NCI-H524 treated with DMSO at 0.1 percent for 48 hours (cell line): ENCODE data around the gene ITPKA.

Source experiments
- DNase-seq: peaks from one replicate; lab custom pipeline; 2025; lab: John Stamatoyannopoulos, UW

Gene ITPKA

DNA sequence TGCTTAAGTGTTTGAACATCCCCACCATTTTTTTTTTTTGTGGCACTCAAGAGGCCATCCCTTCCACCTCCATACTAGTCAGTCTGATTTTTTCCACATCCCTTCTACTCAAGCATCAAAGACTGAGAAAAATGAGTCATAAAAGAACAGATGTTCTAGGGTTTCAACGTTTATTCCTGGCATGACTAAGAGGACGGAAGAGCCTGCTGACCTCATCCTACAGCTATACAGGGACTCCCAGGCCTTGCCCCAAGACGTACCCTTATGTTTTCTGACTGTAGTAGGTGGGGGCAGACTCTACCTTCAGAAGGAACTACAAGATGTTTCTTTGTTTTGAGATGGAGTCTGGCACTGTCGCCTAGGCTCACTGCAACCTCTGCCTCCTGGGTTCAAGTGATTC, 3.3 kb upstream of the ITPKA start:
- DNase-seq, result peak; percentile 13

DNA sequence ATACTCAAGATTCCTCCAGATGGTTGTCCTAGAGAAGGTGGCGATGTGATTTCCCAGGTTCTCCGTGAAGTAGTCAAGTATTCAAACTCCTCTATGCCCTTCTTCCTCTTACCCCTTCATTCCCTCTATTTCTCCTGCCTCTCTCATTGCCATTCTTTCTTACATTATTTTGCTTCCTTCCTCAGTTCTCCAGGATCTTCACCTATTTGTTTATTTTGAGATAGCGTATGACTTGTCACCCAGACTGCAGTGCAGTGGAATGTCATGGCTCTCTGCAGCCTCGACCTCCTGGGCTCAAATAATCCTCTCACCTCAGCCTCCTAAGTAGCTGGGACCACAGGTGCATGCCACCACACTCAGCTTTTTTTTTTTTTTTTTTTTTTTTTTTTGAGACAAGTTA, 1.8 kb upstream of the ITPKA start:
- DNase-seq, result no peak

DNA sequence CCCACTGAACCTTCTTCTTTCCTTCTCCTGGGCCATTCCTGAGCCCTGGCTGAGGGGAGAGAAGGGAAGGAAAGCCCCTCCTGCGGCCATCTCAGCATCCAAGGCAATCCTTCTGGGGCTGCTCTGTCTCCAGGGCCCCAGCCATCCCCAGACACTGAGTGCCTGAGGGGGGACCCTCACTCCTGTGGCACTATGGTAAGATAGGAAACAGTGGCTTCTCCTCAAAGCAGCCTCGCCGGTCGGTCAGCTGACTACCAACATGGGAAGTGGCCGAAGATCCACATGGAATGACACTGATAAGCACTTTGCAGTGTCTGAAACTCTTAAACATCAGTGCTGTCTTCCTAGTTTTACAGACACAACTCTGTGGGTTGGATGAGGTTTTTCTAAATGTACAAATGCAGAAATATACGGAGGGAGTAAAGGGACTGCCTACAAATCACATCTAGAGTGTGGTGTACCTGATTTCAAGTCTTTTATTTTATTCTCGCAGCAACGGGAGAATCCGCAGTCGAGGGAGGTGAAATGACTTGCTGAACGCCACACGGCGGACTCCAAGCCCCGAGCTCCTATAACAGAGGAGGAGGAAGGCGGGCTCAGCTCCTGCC, 973 bp upstream of the ITPKA start:
- peak; percentile 12 for DNase-seq

DNA sequence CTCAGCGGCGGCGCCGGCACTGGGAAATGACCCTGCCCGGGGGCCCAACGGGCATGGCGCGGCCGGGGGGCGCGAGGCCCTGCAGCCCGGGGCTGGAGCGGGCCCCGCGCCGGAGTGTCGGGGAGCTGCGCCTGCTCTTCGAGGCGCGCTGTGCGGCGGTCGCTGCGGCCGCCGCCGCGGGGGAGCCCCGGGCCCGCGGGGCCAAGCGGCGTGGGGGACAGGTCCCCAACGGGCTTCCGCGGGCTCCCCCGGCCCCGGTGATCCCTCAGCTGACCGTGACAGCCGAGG, 172 bp downstream of the ITPKA start:
- DNase-seq, result no peak

DNA sequence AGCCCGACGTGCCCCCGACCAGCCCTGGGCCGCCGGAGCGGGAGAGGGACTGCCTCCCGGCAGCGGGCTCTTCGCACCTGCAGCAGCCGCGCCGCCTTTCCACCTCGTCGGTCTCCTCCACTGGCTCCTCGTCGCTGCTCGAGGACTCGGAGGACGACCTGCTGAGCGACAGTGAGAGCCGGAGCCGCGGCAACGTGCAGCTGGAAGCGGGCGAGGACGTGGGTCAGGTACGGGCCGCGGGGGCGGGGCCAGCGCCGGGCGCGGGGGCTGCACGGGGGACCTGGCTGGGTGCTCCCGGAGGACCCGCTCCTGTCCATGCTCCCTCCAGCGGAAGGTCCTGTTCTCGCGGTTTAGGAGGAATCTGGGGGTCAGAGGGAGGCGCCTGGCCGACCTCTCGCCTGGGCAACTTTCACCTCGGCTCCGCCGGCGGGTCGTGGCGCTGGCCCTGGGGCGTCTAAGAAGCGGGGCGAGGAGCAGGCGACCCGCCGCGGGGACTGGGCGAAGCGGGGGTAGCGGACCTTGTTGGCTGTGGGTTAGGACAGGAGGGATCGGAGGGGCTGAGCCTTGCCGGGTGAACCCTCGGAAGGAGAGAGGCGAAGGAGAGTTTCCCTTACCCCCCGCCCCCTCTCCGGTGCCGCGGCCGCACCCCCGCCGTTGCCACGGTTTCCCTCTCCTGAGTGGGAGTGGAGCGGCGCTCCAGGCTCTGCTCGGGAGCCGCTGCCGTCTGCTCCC, 682 bp downstream of the ITPKA start:
- DNase-seq, result no peak

DNA sequence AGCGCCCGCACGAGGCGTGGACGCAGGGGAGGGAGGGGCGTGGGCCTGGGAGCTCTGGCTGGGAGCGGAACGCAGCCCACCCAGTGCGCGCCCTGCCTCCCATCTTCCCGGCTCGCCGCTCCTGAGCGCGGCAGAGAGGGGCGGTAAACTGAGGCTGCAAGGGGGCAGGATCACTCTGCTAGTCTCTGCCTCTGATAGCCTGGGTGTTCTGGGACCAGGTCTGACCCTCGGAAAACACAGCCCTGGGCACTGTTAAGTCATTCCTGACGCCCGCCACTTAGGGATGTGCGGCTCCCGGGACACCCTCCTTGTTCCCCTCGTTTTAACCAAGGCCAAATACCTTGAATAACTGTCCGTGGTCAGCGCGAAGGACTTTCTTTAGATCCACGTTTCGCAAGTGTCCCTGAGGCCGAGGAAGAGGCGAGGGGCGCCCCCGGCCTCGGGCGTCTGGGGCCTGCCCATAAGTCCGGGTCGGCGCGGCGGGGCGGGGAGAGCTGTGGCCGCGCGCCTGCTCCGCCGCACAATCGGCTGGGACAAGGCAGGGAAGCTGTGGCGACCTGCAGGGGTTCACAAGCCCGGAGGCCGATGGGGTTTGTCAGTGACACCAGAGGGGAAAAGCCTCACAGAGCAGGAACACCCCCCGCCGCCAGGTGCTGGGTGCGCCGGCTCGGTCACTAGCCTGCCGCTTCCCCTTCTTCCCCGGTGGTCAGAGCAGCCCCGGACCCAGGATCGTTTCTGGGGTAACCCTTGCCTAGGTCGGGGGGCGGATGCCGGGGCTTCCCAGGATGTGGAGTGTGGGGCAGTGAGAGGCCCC, 1.5 kb downstream of the ITPKA start:
- no peak for DNase-seq

DNA sequence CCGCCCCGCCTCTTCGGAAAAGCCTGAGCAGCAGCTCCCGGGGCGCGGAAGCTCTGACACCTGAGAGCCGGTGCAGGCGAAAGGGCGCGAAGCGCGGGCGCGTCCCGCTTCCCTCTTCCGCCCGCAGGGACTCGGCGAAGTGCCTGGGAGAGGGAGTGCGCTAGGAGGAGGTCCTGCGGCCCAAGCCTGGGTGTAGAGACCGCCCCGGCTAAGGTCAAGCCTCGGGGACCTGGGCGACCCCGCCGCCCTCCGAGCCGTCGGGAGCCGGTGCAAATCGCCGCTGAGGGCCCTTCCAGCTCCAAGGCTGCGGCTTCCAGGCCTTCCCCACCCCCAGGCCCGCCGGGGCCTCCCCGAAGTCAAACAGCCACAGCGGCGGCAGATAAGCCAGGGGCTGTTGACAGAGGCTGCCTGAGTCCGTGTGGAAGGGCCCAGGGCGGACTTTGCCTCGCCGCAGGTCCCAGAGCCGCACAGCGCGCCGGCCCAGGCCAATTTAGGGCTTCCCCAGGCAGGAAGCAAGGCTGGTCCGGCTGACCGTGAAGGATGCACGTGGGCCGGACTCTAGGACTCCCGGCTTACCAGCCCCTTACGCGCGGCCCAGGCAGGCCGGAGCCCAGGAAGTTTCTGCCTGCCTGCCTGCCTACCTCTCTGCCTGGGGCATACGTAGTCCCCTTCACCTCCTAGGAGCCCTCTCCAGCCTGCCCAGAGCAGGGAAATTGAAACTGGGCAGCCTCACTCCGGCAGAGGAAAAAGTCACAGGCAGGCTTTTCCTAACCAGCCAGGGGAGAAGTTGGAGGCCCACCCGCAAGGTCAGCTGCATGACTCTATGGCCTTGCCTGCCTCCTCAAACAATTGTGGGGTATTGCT, 2.3 kb downstream of the ITPKA start:
- DNase-seq, result no peak

DNA sequence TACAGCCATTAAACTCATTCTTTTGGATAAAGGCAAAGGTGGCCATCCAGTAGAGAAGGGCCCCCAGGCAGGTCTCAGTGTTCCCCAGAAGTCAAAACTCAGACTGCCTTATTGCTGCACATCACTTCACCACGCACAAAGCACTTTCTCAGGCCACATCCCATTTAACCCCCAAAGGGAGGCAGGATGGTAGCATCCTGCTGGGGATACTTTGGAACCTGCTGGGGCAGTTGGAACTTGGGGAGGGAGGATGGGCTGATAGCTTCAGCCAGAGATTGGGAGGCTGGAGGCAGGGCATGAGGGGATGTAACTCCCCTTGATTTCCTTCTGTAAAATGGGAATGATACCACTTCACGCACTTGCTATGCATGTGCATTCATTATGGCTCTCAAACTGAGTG, 5.0 kb downstream of the ITPKA start:
- no peak for DNase-seq

DNA sequence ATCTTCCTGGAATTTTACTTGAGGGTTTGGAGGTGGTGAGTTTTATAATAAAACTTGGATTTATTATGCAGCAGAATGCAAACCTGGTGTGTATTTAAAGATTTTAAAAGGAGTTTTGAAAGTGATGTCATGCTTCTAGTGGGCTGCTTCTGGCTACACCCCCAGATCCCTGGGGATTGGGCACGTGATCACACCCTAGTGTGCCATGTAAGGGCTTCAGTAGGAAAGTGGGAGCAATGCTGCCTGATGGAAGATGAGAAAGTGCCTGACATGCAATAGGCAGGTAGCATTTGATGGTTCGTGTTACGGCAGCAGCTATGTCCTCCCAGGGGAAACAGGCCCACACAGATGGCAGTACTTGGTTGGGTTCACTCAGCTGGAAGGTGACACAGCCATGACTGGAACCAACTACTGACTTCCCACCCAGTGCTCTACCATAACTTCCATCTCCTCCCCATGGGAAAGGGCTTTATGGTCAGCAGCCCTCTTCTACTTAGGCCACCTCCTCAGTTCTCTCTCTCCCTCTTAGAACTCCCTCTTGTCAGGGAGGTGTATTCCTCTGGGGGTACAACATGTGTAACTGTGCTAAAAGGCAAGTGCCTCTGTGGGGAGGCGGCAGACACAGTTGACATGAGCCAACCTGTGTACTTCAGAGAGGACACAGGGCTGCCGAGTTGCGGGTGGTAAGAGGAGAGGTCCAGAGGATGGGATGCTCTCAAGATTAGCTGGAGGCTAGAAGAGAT, 5.6 kb downstream of the ITPKA start:
- no peak for DNase-seq

DNA sequence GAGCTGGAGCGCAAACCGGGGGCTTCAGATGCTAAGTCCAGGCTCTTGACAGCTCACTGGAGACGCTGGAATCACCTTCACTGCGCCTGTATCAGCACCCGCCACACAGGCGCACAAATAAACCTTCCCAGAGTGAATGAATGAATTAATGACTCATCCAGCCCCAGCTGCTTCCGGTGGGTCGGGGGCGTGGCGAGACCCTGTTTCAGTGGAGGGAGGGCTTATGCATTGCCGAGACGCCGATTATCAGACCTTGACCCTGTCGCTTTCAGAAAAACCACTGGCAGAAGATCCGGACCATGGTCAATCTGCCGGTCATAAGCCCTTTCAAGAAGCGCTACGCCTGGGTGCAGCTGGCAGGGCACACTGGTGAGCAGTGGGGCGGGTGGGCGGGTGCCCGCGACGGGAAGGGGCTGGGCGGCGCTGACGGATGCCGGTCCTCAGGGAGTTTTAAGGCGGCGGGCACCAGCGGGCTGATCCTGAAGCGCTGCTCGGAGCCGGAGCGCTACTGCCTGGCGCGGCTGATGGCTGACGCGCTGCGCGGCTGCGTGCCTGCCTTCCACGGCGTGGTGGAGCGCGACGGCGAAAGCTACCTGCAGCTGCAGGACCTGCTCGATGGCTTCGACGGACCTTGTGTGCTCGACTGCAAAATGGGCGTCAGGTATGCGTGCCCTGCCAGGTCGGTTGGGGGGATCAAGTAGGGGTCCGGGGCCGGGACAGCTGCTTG, 7.7 kb downstream of the ITPKA start:
- peak; percentile 5 for DNase-seq

DNA sequence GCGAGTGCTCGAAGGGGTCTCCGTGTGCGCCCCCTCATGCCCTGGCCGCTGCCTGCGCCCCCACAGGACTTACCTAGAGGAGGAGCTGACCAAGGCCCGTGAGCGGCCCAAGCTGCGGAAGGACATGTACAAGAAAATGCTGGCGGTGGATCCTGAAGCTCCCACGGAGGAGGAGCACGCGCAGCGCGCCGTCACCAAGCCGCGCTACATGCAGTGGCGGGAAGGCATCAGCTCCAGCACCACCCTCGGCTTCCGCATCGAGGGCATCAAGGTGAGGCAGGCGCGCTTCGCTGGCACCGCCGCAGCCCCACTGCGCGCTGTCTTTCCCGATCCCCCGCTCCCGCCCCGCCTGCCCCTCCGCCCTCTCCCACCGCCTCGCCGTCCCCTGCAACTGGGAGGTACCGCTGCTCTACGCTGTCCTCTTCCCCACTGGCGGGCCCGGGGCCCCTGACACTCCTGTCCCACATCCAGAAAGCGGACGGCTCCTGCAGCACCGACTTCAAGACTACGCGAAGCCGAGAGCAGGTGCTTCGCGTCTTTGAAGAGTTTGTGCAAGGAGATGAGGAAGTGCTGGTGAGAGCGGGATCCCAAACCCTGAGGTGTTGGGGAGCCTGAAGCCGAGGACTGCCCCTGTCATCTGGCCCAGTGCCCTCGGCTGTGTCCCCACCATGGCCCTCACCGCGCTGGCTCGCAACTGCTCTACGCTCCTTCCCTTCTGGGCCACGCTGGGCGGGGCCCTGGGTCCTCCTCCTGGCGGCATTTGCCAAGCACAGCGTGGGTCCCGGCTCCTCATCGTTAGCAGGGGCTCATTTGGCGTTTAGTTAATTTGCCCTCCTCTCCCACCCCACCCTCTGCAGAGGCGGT, 8.5 kb downstream of the ITPKA start:
- no peak for DNase-seq

DNA sequence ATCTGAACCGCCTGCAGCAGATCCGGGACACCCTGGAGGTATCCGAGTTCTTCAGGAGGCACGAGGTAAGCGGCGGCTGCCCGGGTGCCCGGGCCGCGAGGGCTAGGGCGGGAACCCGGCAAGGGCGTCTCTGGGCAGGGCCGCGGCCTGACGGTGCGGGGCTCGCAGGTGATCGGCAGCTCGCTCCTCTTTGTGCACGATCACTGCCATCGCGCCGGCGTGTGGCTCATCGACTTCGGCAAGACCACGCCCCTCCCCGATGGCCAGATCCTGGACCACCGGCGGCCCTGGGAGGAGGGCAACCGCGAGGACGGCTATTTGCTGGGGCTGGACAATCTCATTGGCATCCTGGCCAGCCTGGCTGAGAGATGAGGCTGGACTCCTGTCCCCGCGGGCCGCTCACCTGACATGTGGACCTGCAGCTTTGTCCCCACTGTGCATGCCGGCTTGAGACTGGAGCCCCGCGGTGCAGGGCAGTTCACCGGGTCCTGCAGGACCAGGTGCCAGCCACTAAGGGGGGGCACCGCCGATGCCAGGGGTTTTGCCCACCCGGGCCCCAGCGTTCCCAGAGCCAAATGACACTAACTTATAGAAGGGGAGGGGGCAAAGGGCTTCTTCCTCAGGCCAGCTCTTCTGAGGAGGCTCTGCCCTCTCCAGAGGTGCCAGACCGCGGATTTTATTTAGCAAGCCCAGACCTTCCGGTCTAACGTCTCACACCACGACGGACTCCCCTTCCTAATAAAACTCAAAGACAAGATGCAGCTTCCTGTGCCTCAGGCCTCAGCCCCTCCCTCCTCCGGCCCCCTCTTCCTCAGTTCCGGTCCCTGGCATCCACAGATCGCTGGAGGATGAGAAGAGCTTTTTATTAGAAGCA, 9.4 kb downstream of the ITPKA start:
- DNase-seq, result no peak

DNA sequence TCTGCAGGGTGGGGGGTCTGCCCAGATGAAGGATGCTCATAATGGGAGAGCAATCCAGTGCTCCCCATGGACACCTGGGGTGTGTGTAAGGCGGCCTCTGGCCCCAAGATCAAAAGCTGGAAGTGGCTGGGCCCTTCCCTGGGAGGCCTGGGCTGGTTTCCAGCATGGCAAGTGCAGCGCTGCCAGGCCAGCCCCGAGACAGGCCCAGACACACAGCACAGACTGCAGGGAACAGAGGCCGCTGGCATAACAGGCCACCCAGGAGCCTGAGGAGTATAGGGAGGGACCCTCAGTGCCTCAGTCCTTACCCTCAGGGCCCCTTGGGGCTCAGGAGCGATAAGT, 10.0 kb downstream of the ITPKA start:
- no peak for DNase-seq

DNA sequence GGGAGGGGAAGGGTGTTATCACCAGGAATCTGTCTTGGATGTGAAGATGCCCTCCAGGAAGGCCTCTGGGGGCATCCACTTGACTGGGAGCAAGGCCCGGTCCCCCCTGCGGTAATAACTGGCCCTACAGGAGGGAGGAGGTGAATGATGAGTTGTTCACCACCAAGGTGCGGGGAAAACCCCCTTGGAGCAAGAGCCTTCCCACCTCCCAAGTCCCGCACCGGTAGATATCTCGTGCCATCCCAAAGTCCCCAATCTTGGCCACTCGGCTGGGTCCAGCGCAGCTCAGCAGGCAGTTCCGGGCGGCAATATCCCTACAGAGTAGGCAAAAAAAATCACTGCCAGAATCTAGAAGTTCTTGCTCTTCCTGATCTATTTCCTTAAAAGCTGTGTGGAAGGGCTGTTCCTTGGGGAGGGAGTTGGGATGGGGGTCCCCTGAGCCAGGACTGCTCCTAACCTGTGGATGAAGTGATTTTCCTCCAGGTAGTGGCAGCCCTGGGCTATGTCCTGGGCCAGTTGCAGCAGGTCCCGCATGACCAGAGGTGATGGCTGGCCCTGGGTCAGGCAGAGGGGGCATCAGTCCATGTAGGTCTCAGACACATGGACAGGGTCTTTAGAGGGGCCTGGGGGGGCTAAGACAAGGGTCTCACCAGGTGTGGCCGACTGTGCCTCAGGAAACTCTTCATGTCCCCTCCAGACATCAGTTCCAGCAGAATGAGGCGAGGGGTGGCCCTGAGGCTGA, 11.2 kb downstream of the ITPKA start:
- DNase-seq, result no peak

DNA sequence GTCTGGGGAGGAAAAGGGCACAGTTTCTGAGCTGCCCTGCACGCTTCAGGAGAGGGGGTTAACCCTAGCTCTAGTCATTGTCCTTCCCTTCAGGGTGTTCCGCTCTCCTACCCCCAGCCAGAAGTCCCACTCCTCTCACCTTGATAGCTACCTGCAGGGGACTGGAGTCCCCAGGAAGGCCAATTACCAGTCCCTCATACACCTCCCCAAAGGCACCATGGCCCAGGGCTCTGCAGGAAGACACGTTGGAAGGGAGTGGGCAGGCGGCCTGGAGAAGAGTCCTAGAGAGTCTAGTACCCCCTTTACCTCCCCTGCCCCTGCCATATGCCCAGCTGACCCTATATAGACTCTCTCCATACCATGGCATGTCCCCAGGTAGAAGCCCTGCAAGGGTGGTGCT, 12.1 kb downstream of the ITPKA start:
- DNase-seq, result no peak

DNA sequence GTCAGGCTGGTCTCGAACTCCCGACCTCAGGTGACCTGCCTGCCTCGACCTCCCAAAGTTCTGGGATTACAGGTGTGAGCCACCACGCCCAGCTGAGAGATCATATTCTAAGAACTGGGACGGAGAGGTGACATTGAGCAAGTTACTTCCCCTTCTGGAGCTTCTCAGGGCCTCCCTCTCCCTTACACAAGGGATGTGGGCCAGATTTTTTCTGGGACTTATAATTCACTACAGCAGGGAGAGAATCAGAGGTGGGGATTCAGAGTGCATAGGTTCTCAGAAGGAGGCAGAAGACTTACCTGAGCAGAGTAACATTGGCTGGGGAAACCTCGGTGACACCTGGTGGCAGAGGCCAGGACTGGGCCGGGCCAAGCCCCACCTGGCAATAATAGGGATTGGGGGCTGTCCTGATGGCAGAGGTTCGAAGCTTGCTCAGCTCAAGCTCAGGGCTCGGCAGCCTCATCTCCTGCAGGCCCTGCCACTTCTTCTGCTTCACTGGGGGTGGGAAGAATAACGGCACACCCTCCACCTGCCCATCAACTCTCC, 13.2 kb downstream of the ITPKA start:
- no peak for DNase-seq

DNA sequence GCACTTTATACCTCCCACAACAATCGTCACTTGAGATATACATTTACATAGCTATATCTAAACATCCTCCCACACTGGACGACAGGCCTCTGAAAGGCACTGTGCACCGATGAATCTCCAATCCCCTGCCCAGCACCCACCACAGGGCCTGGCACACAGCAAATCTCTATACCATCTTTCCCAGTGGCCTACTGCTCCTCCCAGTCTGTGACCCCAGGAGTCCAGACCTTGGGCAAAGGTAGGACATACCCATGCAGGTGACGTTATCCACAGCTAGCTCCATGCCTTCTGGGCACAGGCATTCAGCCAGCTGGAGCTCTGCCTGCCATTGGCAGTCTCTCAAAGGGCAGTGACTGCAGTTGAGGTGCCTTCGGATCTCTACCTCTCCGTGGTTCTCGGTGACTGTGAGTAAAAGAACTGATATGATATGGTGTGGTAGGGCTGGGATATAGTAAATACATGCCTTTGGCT, 14.2 kb downstream of the ITPKA start:
- DNase-seq, result no peak

DNA sequence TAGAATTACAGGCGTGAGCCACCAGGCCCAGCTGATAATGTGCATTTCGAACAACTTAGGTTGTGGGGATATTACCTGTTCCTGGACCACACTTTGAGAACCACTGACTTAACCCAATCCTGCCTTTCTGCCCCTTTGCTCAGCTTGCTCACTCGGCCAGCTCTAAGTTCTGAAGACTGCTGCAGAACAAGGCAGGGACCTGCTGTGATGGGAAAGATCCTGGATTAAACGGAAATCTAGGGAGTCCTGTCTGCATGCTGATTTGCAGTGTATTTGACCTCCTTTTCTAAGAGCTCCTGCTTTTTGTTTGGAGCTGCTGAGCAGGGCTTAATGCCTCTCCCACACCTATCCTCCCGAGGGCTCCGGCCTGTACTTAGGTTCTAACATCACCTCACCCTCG, 17.1 kb downstream of the ITPKA start:
- DNase-seq, result no peak
